WERI-Rb-1 (cell line): ENCODE measurements around the gene PWP2.
"Not testable (repeated sequence)": the region's sequence is repeated elsewhere in the genome, so short reads cannot be mapped to it uniquely, and the experiment has no call there.

Source experiments
- DNase-seq: peaks from one replicate; pipeline ENCODE4 v3.0.0-alpha.2; 2020
- H3K27ac ChIP-seq: fragments of 250-450 bp; sonication (Bioruptor Pico); 2 replicates; pipeline ENCODE4 v1.5.1; 2020; ENCODE audit warnings: mild to moderate bottlenecking, moderate library complexity
- H3K27me3 ChIP-seq: fragments of 250-450 bp; sonication (Bioruptor Pico); 2 replicates; pipeline ENCODE4 v1.5.1; 2021; ENCODE audit warnings: mild to moderate bottlenecking, low read depth, moderate library complexity; ENCODE audit not compliant: insufficient read depth, severe bottlenecking
- H3K36me3 ChIP-seq: fragments of 250-450 bp; sonication (Bioruptor Pico); 2 replicates; pipeline ENCODE4 v1.5.1; 2020; ENCODE audit warnings: mild to moderate bottlenecking, moderate library complexity
- H3K4me3 ChIP-seq: 2 replicates; pipeline ENCODE4 v1.5.1; 2011; ENCODE audit warnings: low read depth, mild to moderate bottlenecking, control low read depth, low read length
- H3K9me3 ChIP-seq: fragments of 250-450 bp; sonication (Bioruptor Pico); 2 replicates; pipeline ENCODE4 v1.5.1; 2021; ENCODE audit warnings: mild to moderate bottlenecking, moderate library complexity; ENCODE audit not compliant: severe bottlenecking
- TF ChIP-seq, protein P1 (sequence below): IDR thresholded peaks from 2 replicates; pipeline ENCODE4 v1.5.1; 2011; ENCODE audit warnings: low read depth, mild to moderate bottlenecking, control low read depth, inconsistent platforms, low read length

The PWP2 gene

DNA sequence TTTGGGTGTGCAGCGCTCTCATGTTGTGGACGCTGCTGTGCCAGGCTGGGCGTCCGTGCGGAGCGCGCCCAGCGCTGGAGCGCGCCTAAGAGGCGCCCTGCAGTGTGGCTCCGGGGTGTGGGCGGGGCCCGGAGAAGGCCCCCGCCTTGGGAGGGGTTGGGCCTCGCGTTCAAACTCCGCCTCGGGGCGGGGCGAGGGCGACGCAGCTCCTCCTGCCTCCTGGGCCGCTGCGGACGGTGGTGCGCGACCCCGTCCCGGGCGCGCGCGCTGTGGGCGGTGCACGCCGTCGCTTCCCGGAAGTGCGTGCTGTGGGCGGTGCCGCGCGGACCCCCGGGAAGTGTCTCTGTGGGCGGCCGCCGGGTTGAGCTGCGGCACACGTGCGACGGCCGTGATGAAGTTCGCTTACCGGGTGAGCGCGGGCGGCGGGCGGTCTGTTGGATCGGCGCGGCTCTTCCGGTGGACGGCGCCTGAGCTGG, at the start of gene PWP2:
TSS of gene PWP2 (plus strand) at position 374 of the 476 bp plus-strand sequence. CDS start at position 392, 18 bp downstream.
- not testable (repeated sequence) for H3K27me3 ChIP-seq

DNA sequence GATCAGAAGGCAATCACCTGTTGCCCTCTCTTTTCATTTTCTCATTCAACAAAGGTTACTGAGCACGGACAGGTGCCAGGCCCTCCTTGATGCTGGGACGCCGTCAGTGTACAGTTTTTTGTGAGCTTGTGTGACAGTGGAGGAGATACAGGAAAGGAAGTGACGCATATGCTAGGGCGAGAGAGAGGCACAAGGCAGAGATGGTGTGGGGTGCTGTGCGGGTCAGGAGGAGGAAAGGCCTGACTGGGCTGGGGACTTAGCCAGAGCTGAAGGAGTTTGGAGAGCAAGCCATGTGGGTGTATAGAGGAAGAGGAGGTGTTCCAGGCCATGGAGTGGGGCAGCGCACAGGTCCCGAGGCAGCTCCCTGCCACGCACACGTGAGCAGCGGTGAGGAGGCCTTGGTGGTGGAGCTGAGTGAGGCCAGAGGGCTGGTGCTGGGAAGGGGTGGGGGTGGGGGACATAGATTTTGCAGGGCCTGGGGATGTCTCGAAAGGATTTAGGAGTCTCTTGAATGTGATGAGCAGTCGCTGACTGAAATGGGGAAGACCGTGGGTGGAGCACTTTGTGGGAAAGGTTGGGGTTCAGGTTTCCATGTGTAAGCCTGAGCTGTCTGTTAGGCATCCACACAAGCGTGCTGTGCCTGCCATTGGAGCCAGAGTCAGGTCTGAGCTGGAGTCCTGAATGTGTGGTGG, 49.1 kb upstream of the PWP2 start:
- Histone ChIP-seq H3K36me3 (peaks cover 55% of the 10 kb centered on the region), H3K9me3 (no peaks in the 10 kb centered on the region), H3K27ac (no peak overlapping the region), H3K4me3 (no peak overlapping the region), H3K27me3 (no peaks in the 10 kb centered on the region)
- DNase-seq: no peak
- TF ChIP-seq, protein P1, sequence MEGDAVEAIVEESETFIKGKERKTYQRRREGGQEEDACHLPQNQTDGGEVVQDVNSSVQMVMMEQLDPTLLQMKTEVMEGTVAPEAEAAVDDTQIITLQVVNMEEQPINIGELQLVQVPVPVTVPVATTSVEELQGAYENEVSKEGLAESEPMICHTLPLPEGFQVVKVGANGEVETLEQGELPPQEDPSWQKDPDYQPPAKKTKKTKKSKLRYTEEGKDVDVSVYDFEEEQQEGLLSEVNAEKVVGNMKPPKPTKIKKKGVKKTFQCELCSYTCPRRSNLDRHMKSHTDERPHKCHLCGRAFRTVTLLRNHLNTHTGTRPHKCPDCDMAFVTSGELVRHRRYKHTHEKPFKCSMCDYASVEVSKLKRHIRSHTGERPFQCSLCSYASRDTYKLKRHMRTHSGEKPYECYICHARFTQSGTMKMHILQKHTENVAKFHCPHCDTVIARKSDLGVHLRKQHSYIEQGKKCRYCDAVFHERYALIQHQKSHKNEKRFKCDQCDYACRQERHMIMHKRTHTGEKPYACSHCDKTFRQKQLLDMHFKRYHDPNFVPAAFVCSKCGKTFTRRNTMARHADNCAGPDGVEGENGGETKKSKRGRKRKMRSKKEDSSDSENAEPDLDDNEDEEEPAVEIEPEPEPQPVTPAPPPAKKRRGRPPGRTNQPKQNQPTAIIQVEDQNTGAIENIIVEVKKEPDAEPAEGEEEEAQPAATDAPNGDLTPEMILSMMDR: no peak

More for the DNA sequence above, at the start of gene PWP2:
- not testable (repeated sequence) for H3K9me3 ChIP-seq, H3K27ac ChIP-seq, H3K36me3 ChIP-seq
- DNase-seq: peak; percentile 37
- H3K4me3 ChIP-seq: peak within 1 kb of the TSS; percentile 18; the same call in 1 of the 2 replicates

DNA sequence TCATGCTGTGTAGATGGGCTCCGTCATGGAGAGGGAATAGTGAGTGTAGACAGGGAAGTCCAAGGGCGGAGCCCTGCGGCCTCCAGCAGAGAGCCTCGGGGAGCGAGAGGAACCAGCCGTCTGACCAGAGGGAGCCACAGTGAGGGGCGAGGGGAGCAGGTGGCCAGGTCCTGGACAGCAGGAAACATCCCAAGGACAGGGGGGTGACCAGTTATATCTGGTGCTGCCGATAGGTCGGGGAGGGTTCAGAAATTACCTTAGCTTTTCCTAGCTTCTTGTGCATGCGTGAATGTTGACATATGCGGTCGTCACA, 48.6 kb upstream of the PWP2 start:
- H3K36me3 ChIP-seq: peaks cover 57% of the 10 kb centered on the region
- no peaks in the 10 kb centered on the region for H3K9me3 ChIP-seq
- H3K27me3 ChIP-seq: no peaks in the 10 kb centered on the region
- H3K4me3 ChIP-seq: no peak overlapping the region
- no peak for DNase-seq
- TF ChIP-seq, protein P1: no peak
- H3K27ac ChIP-seq: no peak overlapping the region

DNA sequence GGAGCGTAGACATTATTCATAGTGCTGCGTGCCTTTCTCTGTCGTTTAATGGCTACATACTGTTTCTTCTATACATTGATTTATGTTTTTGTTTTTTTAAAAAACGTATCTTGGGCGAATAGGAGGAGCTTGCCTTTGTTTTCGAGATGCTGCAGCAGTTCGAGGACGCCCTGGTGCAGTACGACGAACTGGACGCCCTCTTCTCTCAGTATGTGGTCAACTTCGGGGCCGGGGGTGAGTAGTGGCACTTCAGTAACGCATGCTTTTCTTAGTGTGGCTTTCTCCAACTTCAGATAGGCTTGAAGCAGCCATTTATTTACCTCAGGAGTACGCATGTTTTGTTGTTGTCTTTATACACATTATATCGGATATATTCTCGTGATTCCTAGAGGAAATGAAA, 48.2 kb upstream of the PWP2 start:
- TF ChIP-seq, protein P1: no peak
- no peaks in the 10 kb centered on the region for H3K9me3 ChIP-seq
- peaks cover 59% of the 10 kb centered on the region for H3K36me3 ChIP-seq
- no peak overlapping the region for H3K4me3 ChIP-seq
- no peaks in the 10 kb centered on the region for H3K27me3 ChIP-seq
- DNase-seq: no peak
- H3K27ac ChIP-seq: no peak overlapping the region

DNA sequence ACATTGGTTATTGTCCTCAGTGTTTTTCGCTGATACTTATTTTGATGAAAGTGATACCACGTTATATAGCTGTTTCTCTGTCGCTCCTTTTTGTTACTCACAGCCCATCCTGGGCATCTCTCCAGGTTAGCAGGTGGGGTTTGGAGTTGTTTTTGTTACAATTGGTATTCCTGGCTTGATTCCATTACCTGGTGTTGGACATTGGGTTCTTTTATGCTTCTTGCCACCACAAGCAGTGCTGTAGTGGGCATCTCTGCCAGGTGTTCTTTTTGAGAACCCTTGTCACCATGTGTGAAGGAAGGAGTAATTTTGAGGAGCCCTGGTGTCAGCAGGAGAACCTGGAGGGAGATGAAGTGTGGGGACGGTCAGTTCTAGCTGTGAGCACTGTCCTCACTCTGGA, 47.5 kb upstream of the PWP2 start:
- TF ChIP-seq, protein P1: no peak
- Histone ChIP-seq H3K36me3 (peaks cover 61% of the 10 kb centered on the region), H3K27ac (no peak overlapping the region), H3K4me3 (no peak overlapping the region), H3K9me3 (no peaks in the 10 kb centered on the region), H3K27me3 (no peaks in the 10 kb centered on the region)
- DNase-seq: no peak

DNA sequence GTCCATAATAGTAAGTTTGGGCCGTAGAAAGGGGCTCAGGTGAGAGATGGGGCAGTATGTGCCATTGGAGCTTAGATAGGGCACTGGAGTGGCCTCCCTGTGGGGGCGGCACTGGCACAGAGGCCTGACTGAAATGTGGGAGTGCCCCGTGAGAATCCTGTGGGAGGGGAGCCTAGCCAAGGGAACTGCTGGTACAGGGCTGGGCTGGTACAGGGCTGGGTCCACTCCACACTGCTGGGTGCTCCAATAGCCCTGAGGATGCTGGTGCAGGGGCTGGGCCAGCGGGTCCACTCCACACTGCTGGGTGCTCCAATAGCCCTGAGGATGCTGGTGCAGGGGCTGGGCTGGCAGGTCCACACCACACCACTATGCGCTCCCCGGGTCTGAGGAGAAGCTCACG, 44.8 kb upstream of the PWP2 start:
- TF ChIP-seq, protein P1: no peak
- no peak overlapping the region for H3K27ac ChIP-seq
- DNase-seq: no peak
- H3K36me3 ChIP-seq: peaks cover 51% of the 10 kb centered on the region
- H3K27me3 ChIP-seq: no peaks in the 10 kb centered on the region
- H3K4me3 ChIP-seq: no peak overlapping the region
- no peaks in the 10 kb centered on the region for H3K9me3 ChIP-seq
